Measurements from ENCODE around the gene TNFRSF25.

The TNFRSF25 gene, protein sequence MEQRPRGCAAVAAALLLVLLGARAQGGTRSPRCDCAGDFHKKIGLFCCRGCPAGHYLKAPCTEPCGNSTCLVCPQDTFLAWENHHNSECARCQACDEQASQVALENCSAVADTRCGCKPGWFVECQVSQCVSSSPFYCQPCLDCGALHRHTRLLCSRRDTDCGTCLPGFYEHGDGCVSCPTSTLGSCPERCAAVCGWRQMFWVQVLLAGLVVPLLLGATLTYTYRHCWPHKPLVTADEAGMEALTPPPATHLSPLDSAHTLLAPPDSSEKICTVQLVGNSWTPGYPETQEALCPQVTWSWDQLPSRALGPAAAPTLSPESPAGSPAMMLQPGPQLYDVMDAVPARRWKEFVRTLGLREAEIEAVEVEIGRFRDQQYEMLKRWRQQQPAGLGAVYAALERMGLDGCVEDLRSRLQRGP

DNA sequence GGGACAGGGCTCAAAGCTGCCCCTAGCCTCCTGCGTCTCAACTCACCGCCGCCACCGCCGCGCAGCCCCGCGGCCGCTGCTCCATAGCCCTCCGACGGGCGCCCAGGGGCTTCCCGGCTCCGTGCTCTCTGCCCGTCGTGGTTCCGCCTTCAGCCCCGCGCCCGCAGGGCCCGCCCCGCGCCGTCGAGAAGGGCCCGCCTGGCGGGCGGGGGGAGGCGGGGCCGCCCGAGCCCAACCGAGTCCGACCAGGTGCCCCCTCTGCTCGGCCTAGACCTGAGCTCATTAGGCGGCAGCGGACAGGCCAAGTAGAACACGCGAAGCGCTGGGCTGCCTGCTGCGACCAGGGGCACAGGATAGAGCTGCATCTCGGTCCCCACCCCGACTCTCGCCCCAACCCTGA, at the start of gene TNFRSF25:
Gene TNFRSF25, minus strand, starts transcription at position 151 of the 400 bp plus-strand sequence. Its CDS starts 66 bp downstream, at position 85.
- peak; percentile 48 to 57 for DNase-seq

DNA sequence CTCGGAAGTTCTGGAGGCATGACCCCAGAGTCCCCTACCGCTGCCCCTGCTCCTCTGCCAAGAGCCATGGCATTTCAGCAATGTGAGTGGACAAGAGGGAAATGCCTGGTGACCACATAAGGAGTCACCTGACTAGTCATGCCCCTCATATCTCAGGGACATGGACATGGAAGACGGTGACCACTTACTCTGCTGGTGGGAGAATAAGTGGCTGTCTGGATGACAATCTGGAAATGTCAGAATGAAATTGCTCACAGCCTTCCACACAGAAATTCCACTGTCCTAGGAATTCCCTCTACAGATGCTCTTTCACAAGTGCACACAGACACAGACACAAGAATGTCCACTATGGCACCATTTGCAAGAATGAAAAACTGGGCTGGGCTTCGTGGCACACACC, 49.8 kb upstream of the TNFRSF25 start:
- no peak for DNase-seq

DNA sequence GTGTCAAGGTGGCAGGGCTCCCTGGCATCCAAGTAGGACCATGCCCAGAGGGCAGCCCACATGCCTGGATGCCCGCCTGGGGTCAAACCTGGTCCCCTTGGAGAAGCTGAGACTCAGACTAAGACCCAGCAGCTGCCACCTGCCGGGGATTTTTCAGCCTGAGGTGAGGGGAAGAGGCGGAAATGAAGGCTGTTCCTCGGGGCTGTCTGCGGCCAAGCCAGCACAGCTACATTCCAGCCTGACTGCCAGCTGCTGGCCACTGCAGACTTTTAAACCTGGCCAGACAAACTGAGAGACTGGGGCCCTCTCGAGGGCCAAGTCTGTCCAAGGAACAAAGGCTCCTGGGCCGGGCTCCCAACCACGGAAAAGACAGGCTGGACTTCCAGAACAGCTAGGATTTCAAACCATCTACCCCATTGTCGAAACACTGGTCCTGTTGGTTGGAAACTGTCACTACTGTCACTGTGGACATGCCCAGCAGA, 47.4 kb upstream of the TNFRSF25 start:
- DNase-seq: no peak

DNA sequence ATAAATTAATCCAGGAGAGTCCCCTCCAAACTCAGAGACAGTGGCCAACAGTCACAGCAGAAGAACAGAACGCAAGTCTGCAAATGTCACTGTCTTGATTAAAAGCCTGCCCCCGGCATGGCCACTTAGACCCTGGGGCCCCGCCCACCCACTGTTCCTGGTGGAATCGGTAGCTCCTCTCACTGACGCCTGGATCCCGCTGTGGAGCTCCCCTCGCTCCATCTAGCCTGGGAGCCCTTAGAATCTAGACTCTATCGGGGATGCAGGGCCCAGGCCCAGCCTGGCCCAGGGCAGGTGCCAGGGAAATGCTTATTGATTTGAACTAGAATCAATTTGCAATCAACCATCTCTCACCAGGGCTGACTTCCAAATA, 46.9 kb upstream of the TNFRSF25 start:
- no peak for DNase-seq

DNA sequence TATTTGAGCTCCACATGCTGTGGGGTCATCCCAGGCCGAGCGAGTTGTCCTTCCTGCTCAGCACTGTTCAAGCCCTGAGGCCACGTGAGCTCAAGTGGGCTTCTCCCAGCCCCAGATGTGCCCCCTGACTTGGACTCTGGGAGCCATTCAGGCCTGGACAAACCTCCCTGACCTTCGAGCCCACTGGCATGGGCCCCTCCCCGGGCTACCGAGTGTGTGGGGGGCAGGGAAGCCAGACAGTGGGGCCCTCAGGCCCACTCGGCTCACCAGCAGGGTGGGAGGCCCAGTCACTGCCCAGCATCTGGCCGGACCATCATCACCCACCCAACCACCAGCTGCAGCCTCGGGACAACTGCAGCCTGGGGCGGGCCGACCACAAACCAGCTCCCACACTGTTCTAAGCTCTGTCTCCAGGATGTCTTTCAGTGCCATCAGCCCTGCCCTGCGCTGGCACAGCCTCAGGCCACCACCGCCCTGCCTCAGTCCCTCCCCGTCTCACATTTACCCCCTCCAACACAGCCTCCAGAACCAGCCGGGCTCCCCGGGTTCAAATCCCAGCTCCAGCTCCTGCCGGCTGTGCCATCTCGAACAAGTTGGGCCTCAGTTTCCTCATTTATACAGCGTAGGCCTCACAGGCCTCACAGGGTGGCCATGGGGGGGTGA, 46.4 kb upstream of the TNFRSF25 start:
- no peak for DNase-seq

DNA sequence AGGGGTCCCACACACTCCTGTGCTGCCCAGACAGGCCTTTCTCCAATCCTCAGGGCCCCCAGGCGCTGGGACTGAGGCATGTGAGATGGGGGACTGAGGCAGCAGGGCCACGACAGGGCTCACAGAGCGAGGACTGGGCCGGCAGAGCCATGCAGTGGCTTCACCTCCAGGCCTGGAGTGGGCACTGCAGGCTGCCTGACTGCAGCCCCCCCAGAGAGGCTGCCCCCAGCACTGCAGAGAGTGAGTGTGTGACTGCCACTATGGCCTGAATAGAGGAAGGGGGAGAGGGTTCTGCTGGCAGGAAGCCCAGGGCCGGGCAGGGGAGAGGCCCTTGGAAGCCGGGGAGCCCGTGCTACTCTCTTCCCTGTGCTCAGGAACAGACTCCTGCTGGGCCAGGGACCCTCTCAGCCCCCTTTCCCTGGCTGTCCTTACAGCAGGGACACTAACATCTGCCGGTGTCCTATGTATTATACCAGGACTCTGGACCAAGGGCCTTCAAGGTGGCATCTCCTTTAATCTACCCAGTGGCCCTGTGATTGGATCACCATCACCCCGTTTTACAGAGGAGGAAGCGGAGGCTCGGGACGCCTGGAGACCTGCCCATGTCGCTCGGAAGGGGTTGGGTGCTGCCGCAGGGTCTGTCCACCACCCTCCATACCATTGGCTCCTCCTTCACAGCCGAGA, 45.7 kb upstream of the TNFRSF25 start:
- no peak for DNase-seq

DNA sequence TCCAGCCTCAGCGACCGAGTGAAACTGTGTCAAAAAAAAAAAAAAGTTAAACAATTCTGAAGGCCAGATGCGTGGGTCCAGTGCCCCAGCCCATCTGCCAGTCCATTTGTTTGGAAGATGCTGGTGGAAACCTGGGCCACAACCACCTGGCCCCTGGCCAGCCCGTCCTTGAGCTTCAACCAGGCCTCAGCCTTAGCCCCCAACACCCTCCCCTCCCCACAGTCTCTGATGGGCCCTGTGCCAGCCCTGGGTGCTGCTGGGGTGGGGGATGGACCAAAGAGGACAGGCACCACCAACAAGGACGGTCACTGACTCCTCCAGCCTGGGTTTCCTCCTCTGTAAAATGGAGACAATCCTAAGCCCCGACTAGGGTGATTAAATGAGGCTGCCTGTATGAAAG, 45.1 kb upstream of the TNFRSF25 start:
- DNase-seq: no peak

DNA sequence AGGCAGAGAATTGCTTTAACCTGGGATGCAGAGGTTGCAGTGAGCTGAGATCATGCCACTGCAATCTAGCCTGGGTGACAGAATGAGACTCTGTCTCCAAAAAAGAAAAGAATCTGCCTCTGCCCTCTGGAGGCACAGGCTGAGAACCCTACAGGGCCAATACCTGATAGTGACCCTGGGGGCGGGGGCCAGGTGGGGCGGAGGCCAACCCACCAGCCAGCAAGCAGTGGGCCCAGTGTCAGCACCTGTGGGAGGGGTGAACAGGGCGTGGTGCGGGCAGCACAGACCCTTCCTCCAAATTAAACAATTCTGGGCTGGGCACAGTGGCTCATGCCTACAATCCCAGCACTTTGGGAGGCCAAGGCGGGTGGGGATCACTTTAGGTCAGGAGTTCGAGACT, 44.5 kb upstream of the TNFRSF25 start:
- DNase-seq: no peak

DNA sequence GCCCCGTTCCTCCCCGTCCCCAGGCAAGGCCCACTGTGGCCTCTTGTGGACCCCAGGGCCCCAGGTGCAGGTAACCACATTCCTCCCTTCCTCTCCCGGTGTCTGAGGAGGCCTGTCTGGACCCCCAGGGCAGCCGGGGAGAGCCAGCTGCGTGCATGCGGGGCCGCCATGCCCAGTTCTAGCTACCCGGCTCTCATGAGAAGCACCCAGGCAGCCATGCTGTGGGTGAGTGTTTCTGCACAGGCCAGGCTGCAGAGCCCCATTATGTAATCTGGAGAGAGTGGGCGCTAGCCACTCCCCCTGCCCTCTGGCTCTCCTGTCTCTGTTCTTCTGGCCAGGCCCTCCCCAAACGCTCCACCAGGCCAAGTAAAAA, 43.9 kb upstream of the TNFRSF25 start:
- DNase-seq: no peak

DNA sequence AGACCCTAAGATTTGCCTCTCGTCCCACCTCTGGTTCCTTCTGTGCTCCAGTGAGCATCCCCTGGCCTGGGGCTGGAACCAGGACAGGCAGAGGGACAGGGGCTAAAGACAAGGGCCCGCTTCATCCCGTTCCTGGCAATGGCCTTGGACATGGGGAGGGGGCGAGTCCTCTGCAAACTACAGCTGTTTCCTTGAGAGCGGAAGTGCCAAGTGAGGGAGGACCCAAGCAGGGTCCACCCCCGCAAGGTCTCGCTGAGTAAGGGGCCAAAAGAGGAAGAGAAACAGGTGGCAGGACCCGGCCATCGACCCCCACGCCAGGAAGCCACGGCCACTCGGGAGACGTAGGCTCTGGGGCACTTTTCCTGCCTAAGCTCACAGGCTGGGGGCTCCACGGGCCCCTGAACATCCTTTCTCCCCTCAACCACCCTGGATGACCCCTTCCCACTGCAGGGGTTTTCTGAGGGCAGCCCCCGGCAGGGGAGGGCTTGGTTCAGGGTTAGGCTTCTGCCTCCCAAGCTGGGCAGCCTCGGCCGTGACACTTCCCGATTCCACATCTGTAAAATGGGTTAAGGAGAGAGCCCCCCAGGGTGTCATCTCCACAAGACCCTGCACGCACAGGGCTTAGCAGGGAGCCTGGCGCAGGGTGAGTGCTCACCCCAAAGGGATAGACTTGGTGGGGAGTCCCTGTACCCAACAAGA, 43.4 kb upstream of the TNFRSF25 start:
- DNase-seq: no peak

DNA sequence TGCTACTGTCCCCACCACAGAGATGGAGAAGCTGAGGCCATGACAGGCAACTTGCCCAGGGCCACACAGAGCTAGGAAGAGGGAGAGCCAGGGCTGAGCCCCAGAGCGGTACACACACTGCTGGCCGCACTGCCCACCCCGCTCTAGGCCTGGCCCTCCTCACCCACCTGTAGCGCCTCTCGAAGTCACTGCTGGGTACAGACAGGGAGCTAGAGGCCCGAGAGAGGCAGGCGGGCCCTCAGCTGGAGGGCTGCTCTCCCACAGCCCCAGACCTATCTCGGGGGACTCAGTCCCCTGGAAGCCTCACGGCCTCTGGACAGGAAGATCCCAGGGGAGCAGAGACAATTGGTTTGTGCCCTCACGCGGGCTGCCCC, 42.8 kb upstream of the TNFRSF25 start:
- DNase-seq: no peak

DNA sequence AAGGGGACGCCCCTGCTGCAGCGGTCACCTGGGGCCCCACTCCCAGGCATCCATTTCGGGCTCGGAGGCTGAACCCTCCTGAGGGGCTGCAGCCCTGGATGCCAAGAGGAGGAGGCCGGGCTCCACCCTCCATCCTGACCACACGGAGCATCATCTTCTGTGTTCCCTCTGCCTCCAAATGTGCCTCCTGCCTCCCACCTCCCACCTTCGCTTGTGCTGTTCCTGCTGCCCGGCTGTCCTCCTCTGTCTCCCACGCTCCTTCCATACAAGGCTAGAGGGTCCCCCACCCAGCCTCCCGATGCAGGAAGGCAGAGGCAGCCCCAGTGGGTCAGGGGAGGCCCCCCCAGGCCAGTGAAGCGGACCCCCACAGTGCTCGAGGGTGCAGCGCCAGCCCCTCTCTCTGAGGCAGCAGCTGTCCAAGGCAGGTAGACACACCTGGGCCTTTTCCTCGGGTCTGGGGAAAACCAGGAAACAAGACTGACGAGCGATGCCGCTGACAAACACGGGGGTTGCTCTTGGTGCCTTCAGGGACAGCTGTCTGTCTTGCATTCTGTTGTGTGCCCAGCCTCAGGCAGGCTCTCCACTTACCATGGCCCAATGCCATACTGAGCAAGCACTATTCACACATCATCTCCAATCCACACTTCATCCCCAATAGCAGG, 42.3 kb upstream of the TNFRSF25 start:
- no peak for DNase-seq

DNA sequence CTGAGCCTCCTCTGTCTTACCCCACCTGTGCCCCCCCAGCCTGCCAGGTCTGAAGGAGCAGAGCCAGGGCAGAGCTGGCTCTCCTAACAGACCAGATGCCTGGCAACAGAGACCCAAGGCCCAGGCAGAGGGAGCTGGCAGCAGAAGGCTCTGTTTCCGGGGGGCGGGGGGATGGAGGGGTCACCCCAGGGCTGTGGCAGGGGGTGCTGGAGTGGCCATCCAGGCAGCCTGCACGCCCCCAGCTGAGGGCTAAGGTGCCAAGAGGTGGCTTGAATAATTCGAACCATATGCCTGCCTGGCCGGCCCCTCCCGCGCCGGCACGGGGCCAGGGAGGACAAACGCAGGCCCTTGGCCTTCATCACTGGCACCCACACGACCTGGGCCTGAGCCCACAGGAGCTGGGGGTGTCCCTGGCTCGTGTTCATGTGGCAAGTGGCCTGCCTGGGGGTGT, 41.5 kb upstream of the TNFRSF25 start:
- DNase-seq: no peak

DNA sequence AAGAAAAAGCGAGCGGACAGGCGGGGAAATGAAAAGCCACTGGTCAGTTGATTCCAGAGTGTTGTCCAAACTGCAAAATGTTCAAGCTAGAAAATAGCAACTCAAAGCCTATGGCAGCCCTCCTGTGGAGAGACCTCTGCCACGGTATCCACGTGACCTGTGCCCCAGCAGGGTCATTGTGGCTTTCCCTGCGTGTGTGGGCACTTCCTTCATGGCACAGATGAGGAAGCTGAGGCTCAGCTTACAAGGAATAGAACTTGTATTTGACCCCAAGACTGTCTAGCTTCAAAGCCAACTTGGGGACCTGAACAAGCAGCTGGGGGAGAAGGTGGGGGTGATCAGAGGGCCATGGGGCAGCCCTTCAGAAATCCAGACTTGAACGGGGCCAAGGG, 41.1 kb upstream of the TNFRSF25 start:
- DNase-seq: no peak

DNA sequence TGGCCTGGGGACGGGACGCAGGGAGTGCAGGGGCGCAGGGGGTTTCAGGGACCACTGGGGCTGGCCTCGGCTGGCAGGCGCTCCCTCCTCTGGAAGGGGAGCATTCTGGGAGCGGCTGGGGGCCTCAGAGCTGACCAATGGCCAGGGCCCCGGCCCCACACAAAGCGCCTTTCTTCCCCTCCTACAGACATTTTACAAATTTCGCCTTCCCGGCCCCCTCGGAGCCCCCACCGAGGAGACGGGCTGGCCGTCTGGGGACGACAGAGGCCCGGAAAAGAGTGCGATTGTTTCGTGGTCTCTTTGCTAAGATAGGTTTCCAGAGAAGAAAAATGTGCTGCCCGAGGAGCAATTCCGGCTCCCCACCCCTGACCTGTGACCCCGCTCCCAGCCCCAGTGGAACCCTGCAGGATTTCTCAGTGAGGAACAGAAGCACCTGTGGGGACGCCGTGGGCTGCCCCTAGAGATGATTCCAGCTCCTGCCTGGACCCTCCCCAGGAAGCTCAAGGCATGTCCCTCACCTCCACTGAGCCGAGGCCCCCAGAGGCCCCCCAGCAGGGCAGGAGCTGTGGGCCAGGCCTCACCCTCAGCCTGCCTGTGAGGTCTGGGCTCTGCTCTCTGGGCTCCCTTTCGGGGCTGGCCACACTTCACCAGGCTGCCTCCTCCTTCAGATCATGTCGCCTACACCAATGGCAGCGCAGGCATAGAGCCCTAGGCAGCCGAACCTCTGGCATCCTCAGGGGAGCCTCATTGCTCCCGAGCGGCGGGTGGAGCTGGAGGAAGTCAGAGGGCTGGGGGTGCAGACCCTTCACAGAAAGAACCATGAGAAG, 40.5 kb upstream of the TNFRSF25 start:
- DNase-seq: no peak

DNA sequence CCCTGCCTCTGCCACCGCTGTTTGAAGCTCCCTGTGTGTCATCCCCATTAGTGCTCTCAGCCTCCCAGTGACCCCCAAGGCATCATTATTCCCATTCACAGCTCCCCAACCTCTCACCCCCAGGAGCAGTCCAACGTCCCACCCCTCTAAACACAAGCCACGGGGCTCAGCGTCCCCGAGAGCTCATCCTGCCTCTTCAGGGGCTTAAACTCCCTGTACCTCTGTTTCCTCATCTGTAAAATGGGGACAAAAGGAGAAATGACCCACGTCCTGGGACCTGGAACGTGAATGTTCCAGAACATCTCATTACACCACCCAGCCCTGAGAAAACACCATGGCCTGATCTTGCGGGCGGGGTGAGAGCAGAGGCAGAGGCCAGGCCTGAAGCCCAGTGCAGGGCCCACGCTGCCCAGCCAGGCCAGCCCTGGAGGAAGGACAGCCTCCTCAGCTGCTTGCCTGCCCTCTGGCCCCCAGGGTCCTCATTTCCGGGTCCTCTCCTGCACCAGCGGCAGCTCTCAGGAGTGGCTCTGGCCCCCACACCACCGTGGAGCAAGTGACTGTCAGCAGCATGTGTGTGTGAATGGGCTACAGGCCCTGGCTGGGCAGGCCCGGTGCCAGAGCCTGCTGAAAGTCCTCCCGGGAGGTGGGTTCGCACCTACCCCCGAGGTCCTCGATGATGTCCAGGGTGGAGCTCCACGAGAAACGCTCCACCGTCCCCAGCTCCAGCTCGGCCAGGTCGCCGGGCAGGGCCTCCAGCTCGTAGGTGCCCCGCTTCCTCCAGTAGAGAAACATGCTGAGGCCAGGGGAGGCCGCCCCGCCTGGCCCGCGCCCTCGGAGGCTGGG, 39.6 kb upstream of the TNFRSF25 start:
- DNase-seq: no peak

DNA sequence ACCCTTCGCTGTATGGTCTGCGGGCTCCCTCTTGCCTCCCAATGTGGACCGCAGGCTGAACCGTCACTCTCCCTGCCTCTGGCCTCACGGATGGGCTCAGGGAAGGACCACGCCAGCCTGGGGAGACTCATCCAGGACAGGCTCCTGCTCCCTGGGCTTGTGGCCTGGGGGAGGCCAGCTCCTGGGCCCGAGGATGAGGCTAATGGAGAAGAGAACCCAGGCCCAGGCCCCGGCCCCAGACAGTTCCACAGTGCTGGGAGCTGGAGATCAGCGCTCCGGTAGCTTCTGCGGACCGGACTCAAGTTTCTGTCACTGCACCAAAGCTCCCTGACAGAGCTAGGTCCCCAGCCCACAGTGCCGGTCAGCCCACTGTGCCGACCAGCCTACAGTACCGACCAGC, 38.9 kb upstream of the TNFRSF25 start:
- DNase-seq: no peak

DNA sequence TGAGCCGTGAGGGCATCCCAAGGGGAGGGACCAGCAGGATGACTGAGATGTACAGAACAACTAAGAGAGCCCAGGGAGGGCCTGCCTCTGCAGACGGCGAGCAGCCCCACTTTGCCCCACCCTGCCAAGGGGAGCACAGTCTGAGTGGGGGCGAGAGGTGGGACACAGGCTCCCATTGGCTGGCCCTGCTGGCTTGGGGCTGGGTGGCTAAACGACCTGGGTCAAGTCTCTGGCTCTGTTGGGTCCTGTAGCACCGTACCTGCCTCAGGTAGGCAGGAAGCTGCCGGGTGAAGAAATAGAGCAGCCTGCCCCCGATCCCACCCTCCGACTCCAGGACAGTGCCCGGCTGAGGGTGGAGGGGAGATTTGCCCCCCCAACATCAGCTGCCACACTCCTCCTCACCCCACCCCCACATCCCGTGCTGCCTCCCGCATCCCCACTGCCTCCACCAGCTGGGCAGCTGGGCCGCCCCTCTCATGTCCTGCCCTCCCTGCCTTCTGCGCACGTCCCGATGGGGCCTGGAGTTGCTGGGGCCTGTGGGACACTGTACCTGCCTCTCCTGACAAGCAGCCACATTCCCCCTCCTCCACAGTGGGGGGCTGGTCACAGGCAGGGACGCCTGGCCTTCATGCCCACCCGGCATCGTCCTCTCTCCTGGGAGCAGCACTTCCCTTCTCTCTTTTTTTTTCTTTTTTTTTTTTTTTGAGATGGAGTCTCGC, 38.1 kb upstream of the TNFRSF25 start:
- DNase-seq: no peak

DNA sequence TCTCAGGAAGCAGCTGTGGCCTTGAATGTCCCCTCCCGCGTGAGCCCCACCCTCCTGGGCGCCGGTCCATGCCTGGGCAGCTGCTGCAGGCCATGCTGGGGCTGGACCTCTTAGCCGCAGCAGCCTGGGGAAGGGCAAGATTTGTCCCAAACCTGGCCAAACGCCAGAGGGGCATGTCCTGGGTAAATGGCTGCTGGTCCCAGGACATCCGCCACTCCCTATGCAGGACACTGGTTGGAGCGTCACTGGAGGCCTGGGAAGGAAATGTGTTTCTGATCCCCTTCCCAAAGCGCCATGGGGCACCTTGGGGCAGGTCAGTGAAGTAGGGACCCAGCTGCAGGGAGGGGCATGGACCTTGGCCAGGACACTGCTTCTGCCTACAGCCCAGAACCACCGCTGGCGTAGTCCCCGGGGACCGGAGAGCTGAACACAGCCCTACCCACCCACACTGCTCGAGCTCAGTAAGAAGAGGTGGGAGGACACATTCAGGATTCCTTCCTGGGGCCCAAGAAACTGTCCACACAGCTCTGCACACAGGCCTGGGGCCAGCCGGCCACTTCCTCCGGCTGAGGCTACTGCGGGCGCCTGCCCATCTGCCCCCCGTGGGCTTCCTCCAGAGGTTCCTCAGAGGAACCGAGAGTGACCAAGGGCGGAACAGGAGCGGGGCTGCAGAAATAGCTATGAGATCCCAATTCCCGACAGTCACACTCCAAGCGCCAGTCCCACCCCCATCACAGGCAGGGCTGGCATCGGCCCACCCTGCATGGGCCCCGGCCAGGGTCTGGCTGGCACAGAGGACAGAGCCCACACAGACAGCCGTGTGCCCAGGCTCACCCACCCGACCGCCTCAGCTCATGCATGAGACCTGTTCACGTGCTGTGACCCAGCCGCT, 36.3 kb upstream of the TNFRSF25 start:
- no peak for DNase-seq

All from stimulated activated CD4-positive, alpha-beta T cell treated with anti-CD3 and anti-CD28 coated beads, Interleukin-2, amount 100 ng/mL, for 48 hours (primary cell).